ENCODE results near the gene FTO.

The FTO gene

GRCh38 chr16:53745753-53746266 lies 41.9 kb downstream of the FTO start:
- no peak for DNase-seq (ENCODE audit: extremely low read depth in 1 of 2, low read depth in 1 of 2)

GRCh38 chr16:53752560-53752959 lies 48.6 kb downstream of the FTO start:
- no peak for DNase-seq (ENCODE audit: extremely low read depth in 1 of 2, low read depth in 1 of 2)

GRCh38 chr16:53753431-53753830 lies 49.5 kb downstream of the FTO start:
- no peak for DNase-seq (ENCODE audit: extremely low read depth in 1 of 2, low read depth in 1 of 2)

- no peak for DNase-seq (ENCODE audit: extremely low read depth in 1 of 2, low read depth in 1 of 2)
Measured at GRCh38 chr16:53755026-53755910, 51.3 kb downstream of the FTO start.

GRCh38 chr16:53756275-53756996 lies 52.5 kb downstream of the FTO start:
- no peak for DNase-seq (ENCODE audit: extremely low read depth in 1 of 2, low read depth in 1 of 2)

GRCh38 chr16:53757971-53758609 lies 54.1 kb downstream of the FTO start:
- DNase-seq (ENCODE audit: extremely low read depth in 1 of 2, low read depth in 1 of 2): no peak

GRCh38 chr16:53761962-53762703 lies 58.2 kb downstream of the FTO start:
- DNase-seq (ENCODE audit: extremely low read depth in 1 of 2, low read depth in 1 of 2): no peak

GRCh38 chr16:53766304-53767016 lies 62.5 kb downstream of the FTO start:
- DNase-seq (ENCODE audit: extremely low read depth in 1 of 2, low read depth in 1 of 2): no peak

- DNase-seq (ENCODE audit: extremely low read depth in 1 of 2, low read depth in 1 of 2): no peak
Measured at GRCh38 chr16:53768167-53768566, 64.2 kb downstream of the FTO start.

GRCh38 chr16:53768593-53768992 lies 64.6 kb downstream of the FTO start:
- DNase-seq (ENCODE audit: extremely low read depth in 1 of 2, low read depth in 1 of 2): no peak

- no peak for DNase-seq (ENCODE audit: extremely low read depth in 1 of 2, low read depth in 1 of 2)
Measured at GRCh38 chr16:53769185-53769584, 65.2 kb downstream of the FTO start.

GRCh38 chr16:53769787-53770186 lies 65.8 kb downstream of the FTO start:
- no peak for DNase-seq (ENCODE audit: extremely low read depth in 1 of 2, low read depth in 1 of 2)

- DNase-seq (ENCODE audit: extremely low read depth in 1 of 2, low read depth in 1 of 2): no peak
Measured at GRCh38 chr16:53770641-53771040, 66.7 kb downstream of the FTO start.

- no peak for DNase-seq (ENCODE audit: extremely low read depth in 1 of 2, low read depth in 1 of 2)
Measured at GRCh38 chr16:53771655-53772497, 67.9 kb downstream of the FTO start.

GRCh38 chr16:53773150-53773846 lies 69.3 kb downstream of the FTO start:
- DNase-seq (ENCODE audit: extremely low read depth in 1 of 2, low read depth in 1 of 2): no peak

- no peak for DNase-seq (ENCODE audit: extremely low read depth in 1 of 2, low read depth in 1 of 2)
Measured at GRCh38 chr16:53773881-53774280, 69.9 kb downstream of the FTO start.

GRCh38 chr16:53775106-53775820 lies 71.3 kb downstream of the FTO start:
- no peak for DNase-seq (ENCODE audit: extremely low read depth in 1 of 2, low read depth in 1 of 2)

- DNase-seq (ENCODE audit: extremely low read depth in 1 of 2, low read depth in 1 of 2): no peak
Measured at GRCh38 chr16:53775821-53776431, 72.0 kb downstream of the FTO start.

Measured in activated CD8-positive, alpha-beta memory T cell treated with anti-CD3 and anti-CD28 coated beads for 1 hour (primary cell).